IMR-90 (cell line): ENCODE data around the gene TSPAN31.

Experiments
- BHLHE40 ChIP-seq: fragments of 150-350 bp; IDR thresholded peaks from 2 replicates; pipeline ENCODE4 v1.6.1; 2016; ENCODE audit warnings: mild to moderate bottlenecking, low read depth, low read length
- CHD1 ChIP-seq: IDR thresholded peaks from 2 replicates; pipeline ENCODE4 v1.6.1; 2012; ENCODE audit warnings: low read depth, low read length, improper control_type of control experiment
- CTCF ChIP-seq: conservative IDR thresholded peaks from 2 replicates; pipeline ENCODE4 v1.5.1; 2012; ENCODE audit warnings: mild to moderate bottlenecking, low read depth, low read length, improper control_type of control experiment
- FOS ChIP-seq: fragments of 150-350 bp; IDR thresholded peaks from 2 replicates; pipeline ENCODE4 v1.6.1; 2016; ENCODE audit warnings: low read depth, low read length
- MAFK ChIP-seq: IDR thresholded peaks from 2 replicates; pipeline ENCODE4 v1.6.1; 2012; ENCODE audit warnings: low read depth, low read length, improper control_type of control experiment
- NFE2L2 ChIP-seq: fragments of 150-350 bp; IDR thresholded peaks from 2 replicates; pipeline ENCODE4 v1.6.1; 2016; ENCODE audit warnings: low read depth, mild to moderate bottlenecking, low read length
- POLR2A ChIP-seq: IDR thresholded peaks from 2 replicates; pipeline ENCODE4 v1.6.1; 2012; ENCODE audit warnings: mild to moderate bottlenecking, low read depth, low read length
- SMC3 ChIP-seq: fragments of 150-350 bp; IDR thresholded peaks from 2 replicates; pipeline ENCODE4 v1.6.1; 2016; ENCODE audit warnings: low read depth, mild to moderate bottlenecking, antibody characterized with exemption, low read length, moderate library complexity

GRCh38 chr12:57736741-57737466, 7.9 kb upstream of the TSPAN31 start:
- TF ChIP-seq CTCF, result no peak
- TF ChIP-seq SMC3, result no peak
- no peak for TF ChIP-seq BHLHE40
- no peak for TF ChIP-seq POLR2A
- TF ChIP-seq NFE2L2, result no peak
- no peak for TF ChIP-seq MAFK
- TF ChIP-seq CHD1, result no peak
- TF ChIP-seq FOS, result no peak
